Transverse colon (tissue), 4 donors: ENCODE measurements around the gene AFTPH. TPM values are rescaled to one million over a fixed set of nuclear protein-coding genes. Genes with fewer than 3 reads are reported as not detected.

Source experiments
- DNase-seq: peaks from one replicate; pipeline ENCODE4 v3.0.0-alpha.2; 2019
- H3K27ac ChIP-seq, 4 donors: fragments of 200-600 bp; sonication (generic); 2 replicates each; pipeline ENCODE4 v1.5.1; 2016 to 2018; ENCODE audit warnings: inconsistent platforms in 4 of 4
- H3K27me3 ChIP-seq: fragments of 200-600 bp; sonication (generic); 2 replicates; pipeline ENCODE4 v1.5.1; 2017; ENCODE audit warnings: inconsistent platforms
- H3K36me3 ChIP-seq, 4 donors: fragments of 200-600 bp; sonication (generic); 2 replicates each; pipeline ENCODE4 v1.5.1; 2017 to 2019; ENCODE audit warnings: inconsistent platforms in 4 of 4
- H3K4me1 ChIP-seq, 4 donors: fragments of 200-600 bp; sonication (generic); 2 replicates each; pipeline ENCODE4 v1.5.1; 2017 to 2020; ENCODE audit warnings: inconsistent platforms in 4 of 4
- H3K4me3 ChIP-seq, 4 donors: fragments of 200-600 bp; sonication (generic); 1 replicate in 1 of 4; 2 replicates in 3 of 4; pipeline versions ENCODE4 v1.5.1 to v1.6.1; 2017 to 2019; ENCODE audit warnings: inconsistent platforms in 4 of 4
- H3K9me3 ChIP-seq, 2 donors: fragments of 200-600 bp; sonication (generic); 2 replicates each; pipeline ENCODE4 v1.5.1; 2017 to 2019; ENCODE audit warnings: inconsistent platforms in 2 of 2
- CTCF ChIP-seq, 5 experiments: fragments of 200-600 bp in 3 of 5; fragments of 450-650 bp in 2 of 5; sonication (generic) in 3 of 5; IDR thresholded peaks; 1 replicate in 2 of 5; 2 replicates in 3 of 5; pipeline ENCODE4 v1.5.1; 2016 to 2017; ENCODE audit warnings: antibody characterized with exemption in 5 of 5, inconsistent platforms in 3 of 5, mild to moderate bottlenecking in 2 of 5, moderate library complexity in 1 of 5
- EP300 ChIP-seq: sonication (generic); formaldehyde crosslinking; IDR thresholded peaks from one replicate; pipeline ENCODE4 v1.6.1; 2017; ENCODE audit warnings: antibody characterized with exemption, low read depth
- POLR2A ChIP-seq: fragments of 450-650 bp; IDR thresholded peaks from one replicate; pipeline ENCODE4 v1.6.1; 2016; ENCODE audit warnings: antibody characterized with exemption, mild to moderate bottlenecking, moderate library complexity
- POLR2AphosphoS5 ChIP-seq, 3 donors: sonication (generic); formaldehyde crosslinking; IDR thresholded peaks; one replicate each; pipeline ENCODE4 v1.6.1; 2016; ENCODE audit warnings: antibody characterized with exemption in 3 of 3
- WGBS, 2 donors: methylation state at CpG; one replicate each; pipeline ENCODE4 v1.1.5; 2018; ENCODE audit warnings: low coverage in 1 of 2; 5-methylcytosine and 5-hydroxymethylcytosine counted together
- in situ Hi-C, 4 donors: fragments of 200-750 bp; cut with MboI; loops; one replicate each; pipeline versions ENCODE4 v1.15.0 to v1.15.1; 2017; ENCODE audit warnings: low sequenced_read_pairs in 3 of 4, low pct_ligation_motif_present in 1 of 4, low pct_unique_long_range_greater_than_20kb in 1 of 4
- intact Hi-C: fragments of 100-400 bp; cut with DNase I; formaldehyde crosslinking; loops from one replicate; pipeline ENCODE4 v1.15.1; 2023; ENCODE audit warnings: low total_unique reads
- total RNA-seq, 4 donors: library from RNA; depleted of rRNA; stranded (reverse); fragments of >200 nt; gene quantifications; one replicate each; pipeline ENCODE4 v1.1.0, GENCODE V29; 2016

AFTPH gene
- total RNA-seq, 4 donors from 2014 or later = 42.3 to 123 (median 70.2) TPM

DNA sequence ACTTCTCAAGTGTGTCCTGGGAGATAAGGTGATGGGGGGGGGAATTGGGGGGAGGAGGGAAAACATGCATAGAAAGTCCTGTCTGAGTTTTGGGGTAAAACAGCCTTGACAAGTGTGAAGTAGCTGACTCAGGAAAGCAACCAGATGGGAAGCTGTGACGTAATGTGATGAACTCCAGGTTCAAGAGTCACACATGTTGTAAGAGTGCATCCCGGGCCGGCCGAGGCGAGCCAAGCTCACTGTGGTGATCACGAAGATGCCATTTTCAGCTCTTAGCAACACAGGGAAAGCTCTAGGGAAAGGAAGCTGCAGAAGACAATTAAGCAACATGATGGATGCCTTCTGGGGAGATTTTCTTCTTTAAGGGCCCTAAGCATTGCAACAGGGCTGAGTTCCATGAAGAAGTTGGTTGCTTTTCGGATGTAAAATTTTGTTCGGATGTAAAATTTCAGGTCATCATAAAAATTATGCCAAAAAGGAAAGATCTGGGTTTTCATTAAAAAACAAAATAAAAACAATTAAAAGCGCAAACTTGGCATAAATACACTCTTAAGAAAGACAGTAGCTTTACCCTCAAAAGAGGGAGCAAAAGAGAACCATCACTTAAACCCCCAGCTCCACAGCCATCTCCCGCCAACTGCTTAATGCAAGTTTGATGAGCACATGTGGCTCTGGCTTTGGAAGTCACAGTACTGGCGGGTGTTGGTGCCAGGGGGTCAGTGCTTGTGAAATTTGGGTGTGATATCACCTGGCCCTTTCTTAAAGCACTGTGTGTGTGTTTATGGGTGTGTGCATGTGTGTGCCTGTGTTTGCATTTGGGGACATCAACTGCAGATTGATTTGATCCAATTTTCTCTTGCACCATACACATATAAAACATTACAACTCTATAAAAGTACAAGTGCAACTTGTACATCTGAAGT is 110.5 kb downstream of the AFTPH start:
- Histone ChIP-seq H3K27ac (no peak overlapping the region), H3K4me1 (peaks cover 0 to 38% (median 3%) of the 10 kb centered on the region in 4 donors), H3K9me3 (no peaks in the 10 kb centered on the region), H3K4me3 (no peak overlapping the region), H3K36me3 (peaks cover 0 to 15% (median 0%) of the 10 kb centered on the region in 4 donors), H3K27me3 (no peaks in the 10 kb centered on the region)
- in situ Hi-C loops (loop anchor here in 1 of 4 donors (25.0 kb wide), 1 partner anchor 403 kb away; no protein-coding TSS in a partner anchor), intact Hi-C loops (no loop called here)
- TF ChIP-seq POLR2AphosphoS5 (IDR thresholded peaks at IDR 0.05) = peak in 1 of 3 donors; percentile 15
- no peak for TF ChIP-seq CTCF (IDR thresholded peaks at IDR 0.05)
- WGBS, 2 donors = 88 to 96% methylated on average over 4 to 11 of the region's 11 CpGs
- no peak for DNase-seq

DNA sequence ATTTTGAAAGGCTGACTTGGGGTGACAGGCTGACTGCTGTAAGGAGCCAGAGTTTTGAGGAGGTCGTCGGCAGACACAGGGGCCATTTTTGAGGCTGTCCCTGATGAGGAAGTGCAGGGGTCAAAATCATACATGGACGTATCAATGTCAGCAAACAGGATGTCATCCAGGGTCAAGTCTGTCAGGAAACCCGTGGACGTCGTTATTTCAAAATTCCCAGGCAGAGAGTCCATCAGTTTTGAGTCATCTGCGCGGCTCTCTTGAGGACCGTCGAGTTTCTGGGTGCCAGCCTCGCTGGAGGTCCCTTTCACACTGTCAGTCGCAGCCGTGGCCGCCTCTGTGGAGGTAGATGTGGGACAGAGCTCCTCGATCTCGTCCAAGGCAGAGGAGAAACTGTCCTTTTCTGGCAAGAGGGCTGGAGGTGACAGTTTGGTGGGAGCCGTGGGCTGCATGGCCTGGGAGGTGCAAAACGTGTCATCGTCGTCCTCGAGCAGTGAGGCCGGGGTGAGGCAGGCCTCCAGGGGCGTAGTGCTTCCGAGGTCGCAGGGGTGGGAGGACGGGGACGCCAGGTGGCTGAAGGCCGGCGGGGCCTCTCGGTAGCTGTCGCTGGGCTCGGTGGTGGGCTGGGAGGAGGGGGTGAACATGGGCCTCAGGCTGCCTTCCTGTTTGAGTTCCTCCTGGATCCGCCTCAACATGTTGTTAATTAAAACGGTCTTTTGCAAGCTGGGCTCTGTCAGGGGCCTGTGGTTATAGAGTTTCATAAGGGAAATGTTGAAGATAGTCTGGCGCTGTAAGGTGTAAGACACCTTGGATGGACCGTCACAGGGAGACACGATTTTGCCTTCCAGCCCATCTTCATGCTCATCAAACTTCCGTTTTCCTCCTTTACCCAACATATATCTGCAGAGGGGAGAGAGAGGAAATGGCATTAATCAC is 112.1 kb downstream of the AFTPH start:
- WGBS, 2 donors = 45 to 82% methylated on average over 7 to 38 of the region's 38 CpGs
- in situ Hi-C loops (loop anchor here in 1 of 4 donors (25.0 kb wide), 1 partner anchor 401 kb away; no protein-coding TSS in a partner anchor), intact Hi-C loops (no loop called here)
- TF ChIP-seq CTCF (IDR thresholded peaks at IDR 0.05) = no peak
- TF ChIP-seq POLR2AphosphoS5 (IDR thresholded peaks at IDR 0.05) = no peak
- no peak for TF ChIP-seq EP300
- Histone ChIP-seq H3K27ac (peak overlapping the region; percentile 14 to 64 (median 44)), H3K4me3 (no peak overlapping the region), H3K27me3 (no peaks in the 10 kb centered on the region), H3K4me1 (peaks cover 3 to 54% (median 7%) of the 10 kb centered on the region in 4 donors), H3K36me3 (peaks cover 0 to 15% (median 0%) of the 10 kb centered on the region in 4 donors), H3K9me3 (no peaks in the 10 kb centered on the region)
- DNase-seq = no peak

DNA sequence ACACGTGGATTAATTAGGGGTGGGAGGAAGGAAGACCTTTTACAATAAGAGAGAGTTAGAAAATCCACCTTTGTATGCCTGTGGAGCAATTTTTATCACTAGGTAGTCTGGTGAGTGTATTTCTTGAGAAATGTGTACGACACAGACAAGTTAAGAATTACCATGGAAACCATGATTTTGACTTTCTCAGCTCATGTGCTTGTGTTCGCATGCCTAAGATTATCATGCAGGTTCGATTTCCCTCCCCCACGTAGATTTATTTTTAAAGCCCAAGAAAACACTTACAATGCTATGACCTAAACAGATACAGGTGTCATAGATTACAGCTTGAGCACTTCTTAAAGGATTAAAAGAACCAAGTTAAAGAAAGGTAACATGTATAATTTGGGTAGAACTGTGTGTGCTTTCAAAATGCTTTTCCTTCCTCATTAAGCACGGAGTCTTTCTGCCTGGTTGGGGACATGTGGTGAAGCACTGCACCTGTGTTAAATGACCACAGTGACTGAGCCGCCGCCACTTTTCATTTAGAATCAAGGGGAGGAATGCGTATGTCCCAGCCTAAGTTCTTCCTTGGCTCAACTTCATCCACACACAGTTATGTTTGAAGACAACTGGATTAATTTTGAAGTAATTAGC is 113.0 kb downstream of the AFTPH start:
- Histone ChIP-seq H3K4me3 (no peak overlapping the region), H3K27me3 (no peaks in the 10 kb centered on the region), H3K36me3 (peaks cover 0 to 15% (median 0%) of the 10 kb centered on the region in 4 donors), H3K9me3 (no peaks in the 10 kb centered on the region), H3K27ac (peak overlapping the region; percentile 14 to 64 (median 44)), H3K4me1 (peaks cover 3 to 54% (median 7%) of the 10 kb centered on the region in 4 donors)
- intact Hi-C loops = no loop called here
- in situ Hi-C loops = loop anchor here in 1 of 4 donors (25.0 kb wide), 1 partner anchor 400 kb away; no protein-coding TSS in a partner anchor
- 45 to 73% methylated on average over 2 to 9 of the region's 9 CpGs for WGBS, 2 donors
- DNase-seq = peak; percentile 57
- no peak for TF ChIP-seq POLR2AphosphoS5 (IDR thresholded peaks at IDR 0.05)
- TF ChIP-seq CTCF (IDR thresholded peaks at IDR 0.05) = no peak
- TF ChIP-seq EP300 = no peak
- TF ChIP-seq POLR2A = no peak
